Endothelial cell of umbilical vein (primary cell): ENCODE results near the gene PCSK6. TPM values are rescaled to one million over a fixed set of nuclear protein-coding genes. Genes with fewer than 3 reads are reported as not detected.

Source experiments
- BruUV-seq: library from RNA; stranded (reverse); fragments of 400-500 nt; replicated peaks from 2 replicates; lab custom pipeline; 2021; lab: Mats Ljungman, UMichigan
- CTCF ChIA-PET: fragments of 300-600, 350-600 bp; sonication (Branson Sonifier 250); formaldehyde crosslinking; loops from one replicate; lab custom pipeline; 2021; ENCODE audit warnings: antibody characterized with exemption, inconsistent platforms; lab: Charles Lee
- POLR2A ChIA-PET: fragments of 300-600, 350-600 bp; sonication (Branson Sonifier 250); formaldehyde crosslinking; loops from one replicate; lab custom pipeline; 2021; ENCODE audit warnings: antibody characterized with exemption, inconsistent platforms; lab: Charles Lee
- DNase-seq: peaks from one replicate; pipeline ENCODE4 v3.0.0-alpha.2; 2011; ENCODE audit warnings: low read depth, low spot score
- FAIRE-seq: peaks from 2 replicates; lab custom pipeline; 2011; peaks lifted over from hg19 to GRCh38; lab: Jason Lieb, UNC
- H2AFZ ChIP-seq: 2 replicates; pipeline ENCODE4 v1.6.0; 2012; ENCODE audit warnings: low read depth, low read length, control low read depth, inconsistent platforms
- H3K27ac ChIP-seq: 2 replicates; pipeline ENCODE4 v1.5.1; 2011; ENCODE audit warnings: low read depth, mild to moderate bottlenecking, control low read depth, low read length, moderate library complexity; ENCODE audit not compliant: insufficient read depth
- H3K27me3 ChIP-seq, 2 experiments: 2 replicates each; pipeline versions ENCODE4 v1.6.0 to v1.6.1; 2011; ENCODE audit warnings: low read length in 2 of 2, mixed read lengths in 1 of 2; ENCODE audit not compliant: control insufficient read depth in 2 of 2, insufficient read depth in 2 of 2
- H3K36me3 ChIP-seq, 2 experiments: 2 replicates in 1 of 2; 3 replicates in 1 of 2; pipeline ENCODE4 v1.5.1; 2011; ENCODE audit warnings: low read length in 2 of 2, mild to moderate bottlenecking in 1 of 2, moderate library complexity in 1 of 2; ENCODE audit not compliant: control insufficient read depth in 2 of 2, insufficient read depth in 2 of 2; ENCODE audit errors: extremely low read depth in 1 of 2
- H3K4me1 ChIP-seq: 3 replicates; pipeline ENCODE4 v1.5.1; 2011; ENCODE audit warnings: mild to moderate bottlenecking, low read length; ENCODE audit not compliant: control insufficient read depth, insufficient read depth; ENCODE audit errors: extremely low read depth
- H3K4me2 ChIP-seq: 2 replicates; pipeline ENCODE4 v1.6.1; 2011; ENCODE audit warnings: low read length, control low read depth, mixed read lengths; ENCODE audit not compliant: insufficient read depth
- H3K4me3 ChIP-seq, 3 experiments: fragments of 200-600 bp in 1 of 3; sonication (generic), shearing (Covaris generic) in 1 of 3; replicated peaks in 1 of 3; 2 replicates each; pipeline ENCODE4 v1.5.1; 2011 to 2016; ENCODE audit warnings: control low read depth in 3 of 3, low read length in 3 of 3, mild to moderate bottlenecking in 2 of 3, inconsistent platforms in 1 of 3, low read depth in 1 of 3, moderate library complexity in 1 of 3; ENCODE audit not compliant: insufficient read depth in 1 of 3
- H3K79me2 ChIP-seq: 2 replicates; pipeline ENCODE4 v1.6.0; 2012; ENCODE audit warnings: low read length, inconsistent platforms; ENCODE audit not compliant: control insufficient read depth, insufficient read depth
- H3K9ac ChIP-seq: replicated peaks from 2 replicates; pipeline ENCODE3; 2011; ENCODE audit warnings: low read length, control low read depth; ENCODE audit not compliant: insufficient read depth; ENCODE audit errors: extremely low read depth
- H3K9me1 ChIP-seq: replicated peaks from 3 replicates; pipeline ENCODE4 v1.6.0; 2011; ENCODE audit warnings: mild to moderate bottlenecking, low read length; ENCODE audit not compliant: control insufficient read depth, insufficient read depth; ENCODE audit errors: extremely low read depth
- H3K9me3 ChIP-seq: replicated peaks from 2 replicates; pipeline ENCODE4 v1.5.1; 2012; ENCODE audit warnings: low read length, inconsistent platforms; ENCODE audit not compliant: control insufficient read depth, insufficient read depth
- H4K20me1 ChIP-seq: replicated peaks from 2 replicates; pipeline ENCODE3; 2011; ENCODE audit warnings: mild to moderate bottlenecking, low read length; ENCODE audit not compliant: control insufficient read depth, insufficient read depth; ENCODE audit errors: extremely low read depth
- EZH2 ChIP-seq: IDR thresholded peaks from 2 replicates; pipeline ENCODE4 v1.6.1; 2012; ENCODE audit warnings: borderline replicate concordance, low read depth, mild to moderate bottlenecking, moderate library complexity, low read length, inconsistent platforms; ENCODE audit not compliant: severe bottlenecking
- FOS ChIP-seq: IDR thresholded peaks from 2 replicates; pipeline ENCODE4 v1.6.1; 2011; ENCODE audit warnings: mild to moderate bottlenecking, low read length, moderate library complexity, borderline replicate concordance; ENCODE audit not compliant: insufficient read depth
- GATA2 ChIP-seq: IDR thresholded peaks from 2 replicates; pipeline ENCODE4 v1.7.0; 2011; ENCODE audit warnings: low read depth, mild to moderate bottlenecking, moderate library complexity, mixed read lengths, low read length; ENCODE audit not compliant: insufficient read length, insufficient read depth
- JUN ChIP-seq: IDR thresholded peaks from 2 replicates; pipeline ENCODE4 v1.6.1; 2011; ENCODE audit warnings: borderline replicate concordance, low read depth; ENCODE audit not compliant: insufficient read length, insufficient read depth
- MYC ChIP-seq: IDR thresholded peaks from one replicate; pipeline ENCODE4 v1.6.1; 2011; ENCODE audit warnings: mild to moderate bottlenecking, low read depth, low read length
- POLR2A ChIP-seq: IDR thresholded peaks from 2 replicates; pipeline ENCODE4 v1.6.1; 2012; ENCODE audit warnings: low read depth, mild to moderate bottlenecking, control low read depth, low read length
- POLR2AphosphoS5 ChIP-seq: IDR thresholded peaks from 2 replicates; pipeline ENCODE4 v1.6.1; 2012; ENCODE audit warnings: low read depth, mild to moderate bottlenecking, control low read depth, low read length, moderate library complexity; ENCODE audit not compliant: insufficient read depth
- dilution Hi-C: fragments of 300-500 bp; cut with MboI; formaldehyde crosslinking; loops from one replicate; pipeline ENCODE4 v1.15.0; 2019; ENCODE audit warnings: low sequenced_read_pairs; ENCODE audit not compliant: extremely low pct_ligation_motif_present
- intact Hi-C: fragments of 100-400 bp; cut with micrococcal nuclease; formaldehyde crosslinking; loops from one replicate; pipeline ENCODE4 v1.10.0; 2022
- polyA plus RNA-seq, 4 experiments: library from polyadenylated mRNA; depleted of rRNA in 3 of 4; stranded (reverse) in 3 of 4; unstranded in 1 of 4; fragments of >200 nt; gene quantifications; 2 replicates each; pipeline versions ENCODE4 v1.2.1 to v1.2.3, GENCODE V29; 2011 to 2012; ENCODE audit warnings: missing spikeins in 1 of 4
- total RNA-seq: library from RNA; stranded (reverse); gene quantifications from 2 replicates; pipeline ENCODE4 v1.2.3, GENCODE V29; 2021
- TF ChIP-seq, protein P1 (sequence below), 2 donors: IDR thresholded peaks; 1 replicate in 1 of 2; 2 replicates in 1 of 2; pipeline ENCODE4 v1.5.1; 2011; ENCODE audit warnings: low read length in 2 of 2, mild to moderate bottlenecking in 2 of 2, moderate library complexity in 2 of 2, control low read depth in 1 of 2, inconsistent platforms in 1 of 2, low read depth in 1 of 2; ENCODE audit not compliant: insufficient read depth in 1 of 2; ENCODE audit errors: extremely low read depth in 1 of 2
- TF ChIP-seq, protein P2 (sequence below): IDR thresholded peaks from 2 replicates; pipeline ENCODE4 v1.6.1; 2011; ENCODE audit not compliant: insufficient read depth, insufficient read length

PCSK6 gene
- total and polyA plus RNA-seq, 2 donors (not counting 3 experiments of a cell fraction or from before 2014, with no cell fraction given), result 0.18 to 0.69 TPM

DNA sequence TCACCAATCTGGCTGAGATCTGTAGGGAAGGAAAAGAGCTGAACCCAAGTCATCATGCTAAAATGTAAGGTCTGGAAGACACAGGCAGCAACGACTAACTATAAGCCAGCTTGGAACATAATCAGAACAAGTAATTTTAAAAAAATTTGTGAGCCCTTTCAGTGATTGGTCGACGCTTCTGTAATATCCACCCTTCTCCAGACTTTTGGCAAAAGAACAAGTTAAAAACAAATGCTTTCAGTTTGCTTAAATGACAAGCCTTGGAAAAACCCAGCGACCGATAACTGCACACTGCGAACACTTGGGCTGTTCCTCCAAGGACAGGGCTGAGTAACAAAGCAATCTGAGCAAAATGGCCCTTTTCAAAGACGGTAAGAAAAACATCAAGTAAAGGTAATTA lies 49.6 kb downstream of the PCSK6 start:
- no peaks in the 10 kb centered on the region for H3K36me3 ChIP-seq
- no peak overlapping the region for H3K4me2 ChIP-seq
- DNase-seq (no peak), FAIRE-seq (no peak)
- no peak overlapping the region for H3K27ac ChIP-seq
- no peaks in the 10 kb centered on the region for H3K79me2 ChIP-seq
- peaks cover 7 to 8% of the 10 kb centered on the region in 2 experiments for H3K27me3 ChIP-seq
- H3K4me1 ChIP-seq, result no peaks in the 10 kb centered on the region
- ChIA-PET CTCF (interaction anchor here (1.1 to 2.0 kb wide), 2 partner anchors 10 to 62 kb away, joined by 3 to 5 read pairs; no protein-coding TSS in a partner anchor), POLR2A (no interaction called here)
- dilution Hi-C loops, result no loop called here
- H4K20me1 ChIP-seq, result no peaks in the 10 kb centered on the region
- H3K9me1 ChIP-seq, result no peaks in the 10 kb centered on the region
- no peaks in the 10 kb centered on the region for H3K9me3 ChIP-seq
- no peak overlapping the region for H3K9ac ChIP-seq
- TF ChIP-seq, protein P1, sequence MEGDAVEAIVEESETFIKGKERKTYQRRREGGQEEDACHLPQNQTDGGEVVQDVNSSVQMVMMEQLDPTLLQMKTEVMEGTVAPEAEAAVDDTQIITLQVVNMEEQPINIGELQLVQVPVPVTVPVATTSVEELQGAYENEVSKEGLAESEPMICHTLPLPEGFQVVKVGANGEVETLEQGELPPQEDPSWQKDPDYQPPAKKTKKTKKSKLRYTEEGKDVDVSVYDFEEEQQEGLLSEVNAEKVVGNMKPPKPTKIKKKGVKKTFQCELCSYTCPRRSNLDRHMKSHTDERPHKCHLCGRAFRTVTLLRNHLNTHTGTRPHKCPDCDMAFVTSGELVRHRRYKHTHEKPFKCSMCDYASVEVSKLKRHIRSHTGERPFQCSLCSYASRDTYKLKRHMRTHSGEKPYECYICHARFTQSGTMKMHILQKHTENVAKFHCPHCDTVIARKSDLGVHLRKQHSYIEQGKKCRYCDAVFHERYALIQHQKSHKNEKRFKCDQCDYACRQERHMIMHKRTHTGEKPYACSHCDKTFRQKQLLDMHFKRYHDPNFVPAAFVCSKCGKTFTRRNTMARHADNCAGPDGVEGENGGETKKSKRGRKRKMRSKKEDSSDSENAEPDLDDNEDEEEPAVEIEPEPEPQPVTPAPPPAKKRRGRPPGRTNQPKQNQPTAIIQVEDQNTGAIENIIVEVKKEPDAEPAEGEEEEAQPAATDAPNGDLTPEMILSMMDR (IDR thresholded peaks at IDR 0.05; ENCODE audit: extremely low read depth in 1 of 2, insufficient read depth in 1 of 2, low read depth in 1 of 2, low read length in 2 of 2), result no peak
- TF ChIP-seq POLR2AphosphoS5, result no peak
- TF ChIP-seq MYC, result no peak
- TF ChIP-seq GATA2, result no peak
- TF ChIP-seq, protein P2, sequence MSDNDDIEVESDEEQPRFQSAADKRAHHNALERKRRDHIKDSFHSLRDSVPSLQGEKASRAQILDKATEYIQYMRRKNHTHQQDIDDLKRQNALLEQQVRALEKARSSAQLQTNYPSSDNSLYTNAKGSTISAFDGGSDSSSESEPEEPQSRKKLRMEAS, result no peak
- no peak for TF ChIP-seq POLR2A
- no peak for TF ChIP-seq EZH2
- TF ChIP-seq FOS, result no peak
- TF ChIP-seq JUN, result no peak
- BruUV-seq, result no TSS peak
- no peak overlapping the region for H2AFZ ChIP-seq
- no peak overlapping the region for H3K4me3 ChIP-seq
- intact Hi-C loops, result no loop called here
